Femur (tissue), 1 donor: Measurements from ENCODE around the gene HEXIM1.
"Not testable (repeated sequence)": the region's sequence is repeated elsewhere in the genome, so short reads cannot be mapped to it uniquely, and the experiment has no call there.

ENCODE experiments used
- DNase-seq: peaks from one replicate; pipeline ENCODE4 v3.0.0-alpha.2; 2017

Gene HEXIM1

GRCh38 chr17:45114117-45114932 is 34.0 kb upstream of the HEXIM1 start:
- DNase-seq, result peak; percentile 19

- DNase-seq, result peak; percentile 20
Measured at GRCh38 chr17:45115015-45115625, 33.2 kb upstream of the HEXIM1 start.

- no peak for DNase-seq
Measured at GRCh38 chr17:45115871-45116270, 32.4 kb upstream of the HEXIM1 start.

- no peak for DNase-seq
Measured at GRCh38 chr17:45116434-45117016, 31.8 kb upstream of the HEXIM1 start.

- no peak for DNase-seq
Measured at GRCh38 chr17:45117334-45117733, 30.9 kb upstream of the HEXIM1 start.

GRCh38 chr17:45117848-45118646 is 30.2 kb upstream of the HEXIM1 start:
- no peak for DNase-seq

GRCh38 chr17:45118691-45119090 is 29.6 kb upstream of the HEXIM1 start:
- DNase-seq, result no peak

GRCh38 chr17:45119964-45120363 is 28.3 kb upstream of the HEXIM1 start:
- DNase-seq, result no peak

GRCh38 chr17:45120558-45120957 is 27.7 kb upstream of the HEXIM1 start:
- DNase-seq, result no peak

- no peak for DNase-seq
Measured at GRCh38 chr17:45121055-45121454, 27.2 kb upstream of the HEXIM1 start.

GRCh38 chr17:45123076-45123770 is 25.1 kb upstream of the HEXIM1 start:
- no peak for DNase-seq

- DNase-seq, result no peak
Measured at GRCh38 chr17:45123930-45124796, 24.1 kb upstream of the HEXIM1 start.

GRCh38 chr17:45124797-45125122 is 23.5 kb upstream of the HEXIM1 start:
- not testable (repeated sequence) for DNase-seq

- no peak for DNase-seq
Measured at GRCh38 chr17:45125509-45125908, 22.8 kb upstream of the HEXIM1 start.

- no peak for DNase-seq
Measured at GRCh38 chr17:45127207-45127547, 21.1 kb upstream of the HEXIM1 start.

- no peak for DNase-seq
Measured at GRCh38 chr17:45127548-45128300, 20.6 kb upstream of the HEXIM1 start.

GRCh38 chr17:45128331-45128730 is 19.9 kb upstream of the HEXIM1 start:
- DNase-seq, result no peak

- DNase-seq, result no peak
Measured at GRCh38 chr17:45128989-45129388, 19.3 kb upstream of the HEXIM1 start.

- no peak for DNase-seq
Measured at GRCh38 chr17:45129426-45129939, 18.8 kb upstream of the HEXIM1 start.

GRCh38 chr17:45129940-45130680 is 18.2 kb upstream of the HEXIM1 start:
- no peak for DNase-seq
